Measurements from ENCODE around the gene PACSIN2. TPM values are rescaled to one million over a fixed set of nuclear protein-coding genes. Genes with fewer than 3 reads are reported as not detected.

PACSIN2 gene
- total and polyA plus RNA-seq, 2 experiments from 2014 or later: 23.5 to 57.3 TPM

DNA sequence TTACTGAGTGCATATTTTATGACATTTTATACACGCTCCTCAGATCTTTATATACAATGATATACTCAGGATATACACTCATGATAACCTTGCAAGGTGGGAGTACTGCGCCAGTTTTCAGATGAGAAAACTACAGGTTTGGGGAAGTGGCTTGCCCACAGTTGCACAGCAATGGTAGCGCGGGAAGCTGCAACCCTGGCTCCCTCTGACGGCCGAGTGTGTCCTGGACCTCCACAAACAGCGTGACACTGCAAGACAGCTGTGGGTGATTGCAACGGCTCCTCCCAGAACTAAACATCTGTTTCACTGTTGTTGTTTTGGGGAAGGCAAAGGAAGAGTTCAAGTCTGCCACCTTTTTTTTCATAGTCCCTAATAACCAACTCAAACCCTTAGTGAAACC lies 47.0 kb downstream of the PACSIN2 start:
- Histone ChIP-seq H3K79me2 (replicated peaks; ENCODE audit: insufficient read depth) (peaks cover 95% of the 10 kb centered on the region), H3F3A (replicated peaks; ENCODE audit: low read depth) (peaks cover 6% of the 10 kb centered on the region; the same call in 1 of the 2 replicates), H3K4me3 (no peak overlapping the region), H3K36me3 (ENCODE audit: insufficient read depth) (no peaks in the 10 kb centered on the region), H3K9me2 (ENCODE audit: insufficient read depth) (no peaks in the 10 kb centered on the region), H3K27me3 (ENCODE audit: insufficient read depth) (no peaks in the 10 kb centered on the region), H3K4me1 (ENCODE audit: insufficient read depth) (peaks cover 23% of the 10 kb centered on the region), H4K20me1 (replicated peaks; ENCODE audit: insufficient read depth) (peaks cover 44% of the 10 kb centered on the region), H3K4me2 (no peak overlapping the region), H2AFZ (no peak overlapping the region), H3K27ac (ENCODE audit: low read depth) (no peak overlapping the region)
- TF ChIP-seq CREB1 (CRISPR knock-in tag; IDR thresholded peaks at IDR 0.05; ENCODE audit: low read depth): no peak
- TF ChIP-seq ZNF114 (CRISPR knock-in tag; IDR thresholded peaks at IDR 0.05): no peak
- TF ChIP-seq EZH2 (IDR thresholded peaks at IDR 0.05; ENCODE audit: low read depth, unreplicated experiment): no peak
- Mint-ChIP-seq H3K4me1 (peaks cover 29% of the 10 kb centered on the region), H3K27ac (no peak overlapping the region), H3K36me3 (ENCODE audit: low read depth) (peaks cover 47% of the 10 kb centered on the region), H3K4me3 (no peak overlapping the region), H3K9me3 (peaks cover 16% of the 10 kb centered on the region), H3K27me3 (ENCODE audit: insufficient read depth, low read depth, poor library complexity) (peaks cover 9% of the 10 kb centered on the region)
- ATAC-seq (no peak), DNase-seq (ENCODE audit: low spot score) (no peak)

DNA sequence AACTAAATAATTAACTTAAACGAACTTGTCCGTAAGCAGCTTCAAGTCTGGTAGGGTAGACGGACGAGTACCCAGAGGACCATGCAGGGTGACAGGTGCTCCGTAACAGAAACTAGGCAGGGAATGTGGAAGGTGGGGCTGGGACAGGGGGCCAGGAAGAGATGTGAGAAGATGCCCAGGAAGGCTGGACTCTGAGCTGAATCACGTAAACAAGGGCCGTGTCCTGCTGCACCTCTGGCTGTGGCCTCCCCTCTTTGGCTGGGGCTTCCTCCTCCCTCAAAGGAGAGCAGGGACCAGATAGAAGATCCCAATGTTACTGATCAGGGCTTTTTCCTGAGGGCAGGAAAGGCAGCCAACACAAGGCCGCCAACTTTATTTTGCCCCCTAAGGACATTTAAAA lies 47.9 kb downstream of the PACSIN2 start:
- Histone ChIP-seq H3K27ac (ENCODE audit: low read depth) (no peak overlapping the region; the same call in 1 of the 2 replicates), H3K4me1 (ENCODE audit: insufficient read depth) (peaks cover 29% of the 10 kb centered on the region), H2AFZ (no peak overlapping the region), H3K79me2 (replicated peaks; ENCODE audit: insufficient read depth) (peaks cover 92% of the 10 kb centered on the region), H3K4me2 (no peak overlapping the region), H3F3A (replicated peaks; ENCODE audit: low read depth) (peaks cover 6% of the 10 kb centered on the region; the same call in 1 of the 2 replicates), H4K20me1 (replicated peaks; ENCODE audit: insufficient read depth) (peaks cover 47% of the 10 kb centered on the region), H3K27me3 (ENCODE audit: insufficient read depth) (no peaks in the 10 kb centered on the region), H3K4me3 (no peak overlapping the region), H3K9me2 (ENCODE audit: insufficient read depth) (no peaks in the 10 kb centered on the region), H3K36me3 (ENCODE audit: insufficient read depth) (no peaks in the 10 kb centered on the region)
- no peak overlapping the region for H3K27ac Mint-ChIP-seq
- H3K4me3 Mint-ChIP-seq: no peak overlapping the region
- peaks cover 37% of the 10 kb centered on the region for H3K4me1 Mint-ChIP-seq
- H3K36me3 Mint-ChIP-seq (ENCODE audit: low read depth): peaks cover 37% of the 10 kb centered on the region
- peaks cover 9% of the 10 kb centered on the region for H3K27me3 Mint-ChIP-seq (ENCODE audit: insufficient read depth, low read depth, poor library complexity)
- H3K9me3 Mint-ChIP-seq: peaks cover 13% of the 10 kb centered on the region
- DNase-seq (ENCODE audit: low spot score): no peak
- no peak for ATAC-seq
- TF ChIP-seq, protein P1, sequence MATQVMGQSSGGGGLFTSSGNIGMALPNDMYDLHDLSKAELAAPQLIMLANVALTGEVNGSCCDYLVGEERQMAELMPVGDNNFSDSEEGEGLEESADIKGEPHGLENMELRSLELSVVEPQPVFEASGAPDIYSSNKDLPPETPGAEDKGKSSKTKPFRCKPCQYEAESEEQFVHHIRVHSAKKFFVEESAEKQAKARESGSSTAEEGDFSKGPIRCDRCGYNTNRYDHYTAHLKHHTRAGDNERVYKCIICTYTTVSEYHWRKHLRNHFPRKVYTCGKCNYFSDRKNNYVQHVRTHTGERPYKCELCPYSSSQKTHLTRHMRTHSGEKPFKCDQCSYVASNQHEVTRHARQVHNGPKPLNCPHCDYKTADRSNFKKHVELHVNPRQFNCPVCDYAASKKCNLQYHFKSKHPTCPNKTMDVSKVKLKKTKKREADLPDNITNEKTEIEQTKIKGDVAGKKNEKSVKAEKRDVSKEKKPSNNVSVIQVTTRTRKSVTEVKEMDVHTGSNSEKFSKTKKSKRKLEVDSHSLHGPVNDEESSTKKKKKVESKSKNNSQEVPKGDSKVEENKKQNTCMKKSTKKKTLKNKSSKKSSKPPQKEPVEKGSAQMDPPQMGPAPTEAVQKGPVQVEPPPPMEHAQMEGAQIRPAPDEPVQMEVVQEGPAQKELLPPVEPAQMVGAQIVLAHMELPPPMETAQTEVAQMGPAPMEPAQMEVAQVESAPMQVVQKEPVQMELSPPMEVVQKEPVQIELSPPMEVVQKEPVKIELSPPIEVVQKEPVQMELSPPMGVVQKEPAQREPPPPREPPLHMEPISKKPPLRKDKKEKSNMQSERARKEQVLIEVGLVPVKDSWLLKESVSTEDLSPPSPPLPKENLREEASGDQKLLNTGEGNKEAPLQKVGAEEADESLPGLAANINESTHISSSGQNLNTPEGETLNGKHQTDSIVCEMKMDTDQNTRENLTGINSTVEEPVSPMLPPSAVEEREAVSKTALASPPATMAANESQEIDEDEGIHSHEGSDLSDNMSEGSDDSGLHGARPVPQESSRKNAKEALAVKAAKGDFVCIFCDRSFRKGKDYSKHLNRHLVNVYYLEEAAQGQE (IDR thresholded peaks at IDR 0.05; ENCODE audit: unreplicated experiment): no peak
- TF ChIP-seq JUNB (IDR thresholded peaks at IDR 0.05; ENCODE audit: unreplicated experiment) (no peak), ZNF114 (CRISPR knock-in tag; IDR thresholded peaks at IDR 0.05) (no peak), POLR2AphosphoS5 (IDR thresholded peaks at IDR 0.05; ENCODE audit: low read depth) (no peak), EZH2 (IDR thresholded peaks at IDR 0.05; ENCODE audit: low read depth, unreplicated experiment) (no peak), NANOG (IDR thresholded peaks at IDR 0.05; ENCODE audit: borderline replicate concordance) (no peak), CREB1 (CRISPR knock-in tag; IDR thresholded peaks at IDR 0.05; ENCODE audit: low read depth) (no peak), STAT1 (IDR thresholded peaks at IDR 0.05; ENCODE audit: unreplicated experiment) (no peak), ZNF331 (CRISPR knock-in tag; IDR thresholded peaks at IDR 0.05; ENCODE audit: low read depth) (no peak), EZH2phosphoT487 (IDR thresholded peaks at IDR 0.05; ENCODE audit: unreplicated experiment) (no peak)
- TF ChIP-seq, protein P2, sequence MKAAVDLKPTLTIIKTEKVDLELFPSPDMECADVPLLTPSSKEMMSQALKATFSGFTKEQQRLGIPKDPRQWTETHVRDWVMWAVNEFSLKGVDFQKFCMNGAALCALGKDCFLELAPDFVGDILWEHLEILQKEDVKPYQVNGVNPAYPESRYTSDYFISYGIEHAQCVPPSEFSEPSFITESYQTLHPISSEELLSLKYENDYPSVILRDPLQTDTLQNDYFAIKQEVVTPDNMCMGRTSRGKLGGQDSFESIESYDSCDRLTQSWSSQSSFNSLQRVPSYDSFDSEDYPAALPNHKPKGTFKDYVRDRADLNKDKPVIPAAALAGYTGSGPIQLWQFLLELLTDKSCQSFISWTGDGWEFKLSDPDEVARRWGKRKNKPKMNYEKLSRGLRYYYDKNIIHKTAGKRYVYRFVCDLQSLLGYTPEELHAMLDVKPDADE (IDR thresholded peaks at IDR 0.05): no peak
- TF ChIP-seq, protein P3, sequence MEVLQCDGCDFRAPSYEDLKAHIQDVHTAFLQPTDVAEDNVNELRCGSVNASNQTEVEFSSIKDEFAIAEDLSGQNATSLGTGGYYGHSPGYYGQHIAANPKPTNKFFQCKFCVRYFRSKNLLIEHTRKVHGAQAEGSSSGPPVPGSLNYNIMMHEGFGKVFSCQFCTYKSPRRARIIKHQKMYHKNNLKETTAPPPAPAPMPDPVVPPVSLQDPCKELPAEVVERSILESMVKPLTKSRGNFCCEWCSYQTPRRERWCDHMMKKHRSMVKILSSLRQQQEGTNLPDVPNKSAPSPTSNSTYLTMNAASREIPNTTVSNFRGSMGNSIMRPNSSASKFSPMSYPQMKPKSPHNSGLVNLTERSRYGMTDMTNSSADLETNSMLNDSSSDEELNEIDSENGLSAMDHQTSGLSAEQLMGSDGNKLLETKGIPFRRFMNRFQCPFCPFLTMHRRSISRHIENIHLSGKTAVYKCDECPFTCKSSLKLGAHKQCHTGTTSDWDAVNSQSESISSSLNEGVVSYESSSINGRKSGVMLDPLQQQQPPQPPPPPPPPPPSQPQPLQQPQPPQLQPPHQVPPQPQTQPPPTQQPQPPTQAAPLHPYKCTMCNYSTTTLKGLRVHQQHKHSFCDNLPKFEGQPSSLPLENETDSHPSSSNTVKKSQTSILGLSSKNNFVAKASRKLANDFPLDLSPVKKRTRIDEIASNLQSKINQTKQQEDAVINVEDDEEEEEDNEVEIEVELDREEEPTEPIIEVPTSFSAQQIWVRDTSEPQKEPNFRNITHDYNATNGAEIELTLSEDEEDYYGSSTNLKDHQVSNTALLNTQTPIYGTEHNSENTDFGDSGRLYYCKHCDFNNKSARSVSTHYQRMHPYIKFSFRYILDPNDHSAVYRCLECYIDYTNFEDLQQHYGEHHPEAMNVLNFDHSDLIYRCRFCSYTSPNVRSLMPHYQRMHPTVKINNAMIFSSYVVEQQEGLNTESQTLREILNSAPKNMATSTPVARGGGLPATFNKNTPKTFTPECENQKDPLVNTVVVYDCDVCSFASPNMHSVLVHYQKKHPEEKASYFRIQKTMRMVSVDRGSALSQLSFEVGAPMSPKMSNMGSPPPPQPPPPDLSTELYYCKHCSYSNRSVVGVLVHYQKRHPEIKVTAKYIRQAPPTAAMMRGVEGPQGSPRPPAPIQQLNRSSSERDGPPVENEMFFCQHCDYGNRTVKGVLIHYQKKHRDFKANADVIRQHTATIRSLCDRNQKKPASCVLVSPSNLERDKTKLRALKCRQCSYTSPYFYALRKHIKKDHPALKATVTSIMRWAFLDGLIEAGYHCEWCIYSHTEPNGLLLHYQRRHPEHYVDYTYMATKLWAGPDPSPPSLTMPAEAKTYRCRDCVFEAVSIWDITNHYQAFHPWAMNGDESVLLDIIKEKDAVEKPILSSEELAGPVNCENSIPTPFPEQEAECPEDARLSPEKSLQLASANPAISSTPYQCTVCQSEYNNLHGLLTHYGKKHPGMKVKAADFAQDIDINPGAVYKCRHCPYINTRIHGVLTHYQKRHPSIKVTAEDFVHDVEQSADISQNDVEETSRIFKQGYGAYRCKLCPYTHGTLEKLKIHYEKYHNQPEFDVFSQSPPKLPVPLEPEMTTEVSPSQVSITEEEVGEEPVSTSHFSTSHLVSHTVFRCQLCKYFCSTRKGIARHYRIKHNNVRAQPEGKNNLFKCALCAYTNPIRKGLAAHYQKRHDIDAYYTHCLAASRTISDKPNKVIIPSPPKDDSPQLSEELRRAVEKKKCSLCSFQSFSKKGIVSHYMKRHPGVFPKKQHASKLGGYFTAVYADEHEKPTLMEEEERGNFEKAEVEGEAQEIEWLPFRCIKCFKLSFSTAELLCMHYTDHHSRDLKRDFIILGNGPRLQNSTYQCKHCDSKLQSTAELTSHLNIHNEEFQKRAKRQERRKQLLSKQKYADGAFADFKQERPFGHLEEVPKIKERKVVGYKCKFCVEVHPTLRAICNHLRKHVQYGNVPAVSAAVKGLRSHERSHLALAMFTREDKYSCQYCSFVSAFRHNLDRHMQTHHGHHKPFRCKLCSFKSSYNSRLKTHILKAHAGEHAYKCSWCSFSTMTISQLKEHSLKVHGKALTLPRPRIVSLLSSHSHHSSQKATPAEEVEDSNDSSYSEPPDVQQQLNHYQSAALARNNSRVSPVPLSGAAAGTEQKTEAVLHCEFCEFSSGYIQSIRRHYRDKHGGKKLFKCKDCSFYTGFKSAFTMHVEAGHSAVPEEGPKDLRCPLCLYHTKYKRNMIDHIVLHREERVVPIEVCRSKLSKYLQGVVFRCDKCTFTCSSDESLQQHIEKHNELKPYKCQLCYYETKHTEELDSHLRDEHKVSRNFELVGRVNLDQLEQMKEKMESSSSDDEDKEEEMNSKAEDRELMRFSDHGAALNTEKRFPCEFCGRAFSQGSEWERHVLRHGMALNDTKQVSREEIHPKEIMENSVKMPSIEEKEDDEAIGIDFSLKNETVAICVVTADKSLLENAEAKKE (CRISPR knock-in tag; IDR thresholded peaks at IDR 0.05): no peak

Measured in GM23338 (cell line).